ENCODE results near the gene SIK3. TPM values are rescaled to one million over a fixed set of nuclear protein-coding genes. Genes with fewer than 3 reads are reported as not detected.

Gene SIK3
- total RNA-seq, 2 experiments from 2014 or later, result 37.5 to 39.6 TPM

DNA sequence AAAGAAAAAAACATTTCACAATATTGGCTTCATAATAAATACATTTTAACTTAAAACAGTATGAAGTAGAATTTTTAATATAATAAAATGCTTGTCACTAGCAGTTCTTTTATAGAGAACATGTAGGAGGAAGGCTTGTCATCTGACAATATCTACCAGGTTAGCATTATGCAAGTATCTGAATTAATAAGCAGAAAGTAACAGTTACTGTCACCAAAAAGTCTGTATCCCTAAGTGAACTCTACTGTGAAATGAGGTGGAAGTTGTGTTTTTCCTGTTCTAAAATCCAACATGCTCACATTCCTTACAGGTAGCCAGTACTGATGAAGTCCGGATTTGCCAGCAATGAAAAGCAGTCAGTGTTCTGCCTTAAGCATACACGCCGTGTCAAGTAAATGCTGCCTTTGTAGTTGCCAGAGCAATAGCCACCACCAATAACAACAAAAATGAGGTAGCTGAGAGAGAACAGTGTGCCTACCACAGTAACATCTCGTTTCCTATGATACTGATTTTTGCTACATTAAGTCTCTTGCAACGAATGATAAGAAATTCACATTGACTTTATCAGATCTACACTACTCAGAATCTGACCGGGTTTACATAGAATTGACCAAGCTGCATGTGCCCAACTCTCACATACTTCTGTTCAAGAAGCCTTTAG lies 95.5 kb downstream of the SIK3 start:
- DNase-seq, result peak; percentile 15
- ChIA-PET POLR2A (interaction anchor here (0.8 to 0.9 kb wide), 2 partner anchors 16 to 18 kb away, joined by 3 read pairs; no protein-coding TSS in a partner anchor), CTCF (interaction anchor here (0.7 to 1.7 kb wide), 3 partner anchors 16 to 44 kb away, joined by 3 to 4 read pairs (median 4); no protein-coding TSS in a partner anchor)
- H3K27ac Mint-ChIP-seq, result peak overlapping the region; percentile 57
- no peaks in the 10 kb centered on the region for H3K9me3 Mint-ChIP-seq
- no peaks in the 10 kb centered on the region for H3K27me3 Mint-ChIP-seq
- peaks cover 11% of the 10 kb centered on the region for H3K36me3 Mint-ChIP-seq (ENCODE audit: low read depth)
- no peak overlapping the region for H3K4me3 Mint-ChIP-seq
- peaks cover 35% of the 10 kb centered on the region for H3K4me1 Mint-ChIP-seq

DNA sequence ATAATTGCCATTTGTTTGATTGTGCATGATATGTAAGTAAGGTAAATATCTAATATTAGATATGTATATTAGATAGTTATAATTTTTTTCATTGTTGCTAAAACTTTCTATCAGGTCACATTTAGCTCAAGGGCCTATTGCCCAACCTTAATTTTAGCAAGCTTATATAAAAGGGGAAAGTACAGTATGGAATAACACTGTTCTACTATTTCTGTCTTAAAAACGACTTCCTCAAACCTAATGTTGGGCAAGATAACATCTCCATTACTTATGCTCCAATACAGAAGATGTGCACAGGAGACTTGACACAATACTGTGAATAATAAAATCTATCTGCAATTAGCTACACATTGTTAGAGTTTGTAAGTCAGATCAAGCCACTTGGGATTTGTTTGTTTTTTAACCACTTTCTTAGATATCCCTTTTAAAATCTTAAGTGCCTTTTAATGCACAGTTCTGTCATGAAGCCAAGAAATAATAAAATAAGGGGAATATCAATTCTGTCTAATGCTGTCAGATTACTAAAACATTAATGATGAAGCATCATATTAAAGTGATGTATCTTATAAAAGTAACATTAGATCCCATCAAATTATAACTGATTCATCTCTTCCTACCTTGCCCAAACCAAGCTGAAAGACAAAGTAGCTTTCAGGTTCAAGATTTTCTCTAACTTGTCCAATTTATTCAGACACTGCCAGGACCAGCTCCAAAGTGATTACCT lies 98.1 kb downstream of the SIK3 start:
- Mint-ChIP-seq H3K36me3 (ENCODE audit: low read depth) (peaks cover 11% of the 10 kb centered on the region), H3K4me1 (peaks cover 33% of the 10 kb centered on the region), H3K27ac (no peak overlapping the region), H3K27me3 (no peaks in the 10 kb centered on the region), H3K4me3 (no peak overlapping the region), H3K9me3 (no peaks in the 10 kb centered on the region)
- POLR2A ChIA-PET, result no interaction called here
- CTCF ChIA-PET, result interaction anchor here (1.3 kb wide), 1 partner anchor 124 kb away, joined by 3 read pairs; no protein-coding TSS in a partner anchor
- DNase-seq, result no peak

- Mint-ChIP-seq H3K36me3 (ENCODE audit: low read depth) (peaks cover 11% of the 10 kb centered on the region), H3K27ac (no peak overlapping the region), H3K9me3 (no peaks in the 10 kb centered on the region), H3K27me3 (no peaks in the 10 kb centered on the region), H3K4me1 (peaks cover 33% of the 10 kb centered on the region), H3K4me3 (no peak overlapping the region)
- ChIA-PET POLR2A (no interaction called here), CTCF (interaction anchor here (1.2 kb wide), 1 partner anchor 21 kb away, joined by 3 read pairs; no protein-coding TSS in a partner anchor)
- DNase-seq, result no peak
These were observed 101.2 kb downstream of the SIK3 start for GRCh38 chr11:116997071-116997470.

DNA sequence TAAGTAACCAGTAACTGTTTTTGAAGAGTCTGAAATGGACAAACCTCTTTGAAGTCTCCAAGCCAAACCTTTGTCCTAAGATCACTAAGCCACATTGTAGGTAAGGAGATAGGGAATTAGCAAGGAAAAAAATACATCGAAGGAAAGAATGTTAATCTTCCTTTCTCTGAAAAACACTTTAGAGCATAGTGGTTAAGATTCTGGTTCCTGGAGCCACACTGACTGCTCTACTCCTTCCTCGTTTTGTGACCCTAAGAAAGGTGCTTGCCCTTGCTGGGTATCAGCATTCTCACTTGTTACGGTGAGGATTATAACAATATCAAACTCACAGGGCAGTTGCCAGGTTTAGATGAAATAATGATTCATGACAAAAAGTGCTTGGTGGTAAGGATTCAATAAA lies 104.0 kb downstream of the SIK3 start:
- H3K9me3 Mint-ChIP-seq, result no peaks in the 10 kb centered on the region
- peaks cover 6% of the 10 kb centered on the region for H3K36me3 Mint-ChIP-seq (ENCODE audit: low read depth)
- H3K4me1 Mint-ChIP-seq, result peaks cover 37% of the 10 kb centered on the region
- no peak overlapping the region for H3K27ac Mint-ChIP-seq
- no peaks in the 10 kb centered on the region for H3K27me3 Mint-ChIP-seq
- H3K4me3 Mint-ChIP-seq, result no peak overlapping the region
- ChIA-PET CTCF (interaction anchor here (0.9 to 2.0 kb wide), 2 partner anchors 43 to 65 kb away, joined by 3 to 4 read pairs; no protein-coding TSS in a partner anchor), POLR2A (interaction anchor here (1.0 kb wide), 1 partner anchor 39 kb away, joined by 9 read pairs; no protein-coding TSS in a partner anchor)
- DNase-seq, result no peak

DNA sequence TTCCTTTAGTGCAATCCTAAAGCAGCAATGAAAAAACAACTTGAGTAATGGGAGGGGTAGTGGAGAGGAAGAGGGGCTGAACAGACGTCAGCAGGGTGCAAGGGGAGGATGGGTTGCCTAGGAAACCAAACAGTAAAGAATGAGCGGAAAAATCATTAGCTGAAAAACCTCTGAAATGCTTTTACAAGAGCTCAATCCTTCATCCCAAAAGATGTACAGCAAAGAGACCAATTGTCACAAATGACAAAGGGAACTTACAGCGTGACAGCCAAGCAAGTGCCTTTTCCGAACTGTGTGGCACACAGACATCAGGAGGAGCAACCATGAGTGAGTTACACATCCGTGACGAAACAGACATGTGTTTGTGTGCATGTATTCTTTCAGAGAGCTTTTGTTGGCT lies 104.6 kb downstream of the SIK3 start:
- Mint-ChIP-seq H3K27me3 (no peaks in the 10 kb centered on the region), H3K4me1 (peaks cover 42% of the 10 kb centered on the region), H3K4me3 (no peak overlapping the region), H3K36me3 (ENCODE audit: low read depth) (peaks cover 9% of the 10 kb centered on the region), H3K9me3 (no peaks in the 10 kb centered on the region), H3K27ac (peak overlapping the region; percentile 55)
- CTCF ChIA-PET, result interaction anchor here (0.6 to 2.0 kb wide), 3 partner anchors 19 to 64 kb away, joined by 3 to 4 read pairs (median 4); no protein-coding TSS in a partner anchor
- peak; percentile 15 for DNase-seq
- POLR2A ChIA-PET, result no interaction called here

DNA sequence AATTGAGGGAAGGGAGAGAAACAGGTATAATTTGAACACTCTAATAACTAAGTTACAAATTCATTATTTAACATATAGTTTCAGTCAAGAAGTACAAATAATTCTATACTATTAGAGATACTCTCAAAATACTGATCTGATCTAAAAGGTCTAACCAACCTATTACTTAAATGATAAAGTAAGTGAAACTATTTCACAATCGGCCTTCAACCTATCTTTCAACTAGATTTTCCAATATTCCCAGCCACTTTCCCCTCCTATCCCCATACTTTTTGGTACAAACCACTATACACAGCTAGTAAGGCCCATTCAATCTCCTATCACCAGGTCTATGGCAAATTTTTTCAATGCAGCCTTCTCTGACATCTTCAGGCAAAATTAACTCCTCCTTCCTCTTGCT lies 106.7 kb downstream of the SIK3 start:
- Mint-ChIP-seq H3K27ac (no peak overlapping the region), H3K27me3 (no peaks in the 10 kb centered on the region), H3K4me3 (no peak overlapping the region), H3K4me1 (peaks cover 56% of the 10 kb centered on the region), H3K9me3 (no peaks in the 10 kb centered on the region), H3K36me3 (ENCODE audit: low read depth) (peaks cover 6% of the 10 kb centered on the region)
- no peak for DNase-seq
- CTCF ChIA-PET, result no interaction called here
- POLR2A ChIA-PET, result no interaction called here

GRCh38 chr11:116990811-116991210 lies 107.4 kb downstream of the SIK3 start:
- peaks cover 63% of the 10 kb centered on the region for H3K4me1 Mint-ChIP-seq
- no peaks in the 10 kb centered on the region for H3K27me3 Mint-ChIP-seq
- ChIA-PET CTCF (no interaction called here), POLR2A (no interaction called here)
- peaks cover 6% of the 10 kb centered on the region for H3K36me3 Mint-ChIP-seq (ENCODE audit: low read depth)
- H3K4me3 Mint-ChIP-seq, result no peak overlapping the region
- H3K27ac Mint-ChIP-seq, result no peak overlapping the region
- no peak for DNase-seq
- H3K9me3 Mint-ChIP-seq, result no peaks in the 10 kb centered on the region

DNA sequence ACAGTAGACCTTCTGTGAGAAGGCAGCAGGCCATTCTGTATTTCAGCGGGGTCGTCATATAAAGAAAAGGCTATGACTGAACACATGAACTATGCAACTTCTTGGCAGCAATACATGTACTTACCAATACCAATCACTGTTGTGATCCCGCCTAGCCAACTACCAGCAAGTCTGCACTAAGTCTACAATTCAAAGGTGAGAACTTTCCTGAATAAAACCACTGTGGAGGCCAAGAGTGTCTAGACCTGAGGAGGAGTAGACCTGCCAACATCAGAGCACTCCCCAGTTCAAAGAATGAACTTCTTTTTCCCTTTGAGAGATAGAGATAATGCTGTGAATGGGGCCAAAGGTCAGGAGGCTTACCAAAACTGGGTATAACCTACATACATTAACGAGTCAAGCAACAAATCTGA lies 108.2 kb downstream of the SIK3 start:
- ChIA-PET POLR2A (no interaction called here), CTCF (no interaction called here)
- Mint-ChIP-seq H3K36me3 (ENCODE audit: low read depth) (peaks cover 6% of the 10 kb centered on the region), H3K9me3 (no peaks in the 10 kb centered on the region), H3K4me3 (no peak overlapping the region), H3K27me3 (no peaks in the 10 kb centered on the region), H3K4me1 (peaks cover 66% of the 10 kb centered on the region), H3K27ac (no peak overlapping the region)
- no peak for DNase-seq

GRCh38 chr11:116989184-116989583 lies 109.0 kb downstream of the SIK3 start:
- H3K4me1 Mint-ChIP-seq, result peaks cover 68% of the 10 kb centered on the region
- no peak overlapping the region for H3K27ac Mint-ChIP-seq

GRCh38 chr11:116986521-116987105 lies 111.6 kb downstream of the SIK3 start:
- CTCF ChIA-PET, result interaction anchor here (0.5 to 0.9 kb wide), 3 partner anchors 15 to 38 kb away, joined by 3 read pairs; no protein-coding TSS in a partner anchor
- peak overlapping the region; percentile 78 for H3K27ac Mint-ChIP-seq
- H3K4me3 Mint-ChIP-seq, result peak overlapping the region; percentile 19
- H3K36me3 Mint-ChIP-seq (ENCODE audit: low read depth), result peaks cover 4% of the 10 kb centered on the region
- H3K9me3 Mint-ChIP-seq, result no peaks in the 10 kb centered on the region
- peak; percentile 40 for DNase-seq
- no peaks in the 10 kb centered on the region for H3K27me3 Mint-ChIP-seq
- POLR2A ChIA-PET, result interaction anchor here (0.7 kb wide), 1 partner anchor 16 kb away, joined by 3 read pairs; no protein-coding TSS in a partner anchor
- H3K4me1 Mint-ChIP-seq, result peaks cover 67% of the 10 kb centered on the region

More at GRCh38 chr11:116989184-116989583, 109.0 kb downstream of the SIK3 start:
- Mint-ChIP-seq H3K9me3 (no peaks in the 10 kb centered on the region), H3K36me3 (ENCODE audit: low read depth) (peaks cover 6% of the 10 kb centered on the region), H3K27me3 (no peaks in the 10 kb centered on the region), H3K4me3 (no peak overlapping the region)
- POLR2A ChIA-PET, result no interaction called here
- no peak for DNase-seq
- CTCF ChIA-PET, result interaction anchor here (0.7 kb wide), 1 partner anchor 427 kb away, joined by 7 read pairs; no protein-coding TSS in a partner anchor

- Mint-ChIP-seq H3K4me1 (peaks cover 72% of the 10 kb centered on the region), H3K27me3 (no peaks in the 10 kb centered on the region), H3K9me3 (no peaks in the 10 kb centered on the region), H3K4me3 (no peak overlapping the region), H3K27ac (no peak overlapping the region), H3K36me3 (ENCODE audit: low read depth) (peaks cover 15% of the 10 kb centered on the region)
- DNase-seq, result no peak
- ChIA-PET POLR2A (interaction anchor here (0.8 kb wide), 1 partner anchor 18 kb away, joined by 3 read pairs; no protein-coding TSS in a partner anchor), CTCF (interaction anchor here (0.6 to 1.1 kb wide), 2 partner anchors 12 to 13 kb away, joined by 3 read pairs; no protein-coding TSS in a partner anchor)
These were observed 113.6 kb downstream of the SIK3 start for GRCh38 chr11:116984589-116984988.

- DNase-seq, result no peak
- POLR2A ChIA-PET, result interaction anchor here (0.8 kb wide), 1 partner anchor 19 kb away, joined by 3 read pairs; no protein-coding TSS in a partner anchor
- H3K4me1 Mint-ChIP-seq, result peaks cover 69% of the 10 kb centered on the region
- peaks cover 19% of the 10 kb centered on the region for H3K36me3 Mint-ChIP-seq (ENCODE audit: low read depth)
- no peak overlapping the region for H3K4me3 Mint-ChIP-seq
- CTCF ChIA-PET, result interaction anchor here (0.6 to 1.1 kb wide), 2 partner anchors 12 to 14 kb away, joined by 3 read pairs; no protein-coding TSS in a partner anchor
- no peak overlapping the region for H3K27ac Mint-ChIP-seq
- no peaks in the 10 kb centered on the region for H3K27me3 Mint-ChIP-seq
- no peaks in the 10 kb centered on the region for H3K9me3 Mint-ChIP-seq
These were observed 114.0 kb downstream of the SIK3 start for GRCh38 chr11:116984186-116984585.
